Endothelial cell of umbilical vein (primary cell): ENCODE measurements around the gene PELI2. TPM values are rescaled to one million over a fixed set of nuclear protein-coding genes. Genes with fewer than 3 reads are reported as not detected.

ENCODE experiments used
- BruUV-seq: library from RNA; stranded (reverse); fragments of 400-500 nt; replicated peaks from 2 replicates; lab custom pipeline; 2021; lab: Mats Ljungman, UMichigan
- CTCF ChIA-PET: fragments of 300-600, 350-600 bp; sonication (Branson Sonifier 250); formaldehyde crosslinking; loops from one replicate; lab custom pipeline; 2021; ENCODE audit warnings: antibody characterized with exemption, inconsistent platforms; lab: Charles Lee
- POLR2A ChIA-PET: fragments of 300-600, 350-600 bp; sonication (Branson Sonifier 250); formaldehyde crosslinking; loops from one replicate; lab custom pipeline; 2021; ENCODE audit warnings: antibody characterized with exemption, inconsistent platforms; lab: Charles Lee
- DNase-seq: peaks from one replicate; pipeline ENCODE4 v3.0.0-alpha.2; 2011; ENCODE audit warnings: low read depth, low spot score
- FAIRE-seq: peaks from 2 replicates; lab custom pipeline; 2011; peaks lifted over from hg19 to GRCh38; lab: Jason Lieb, UNC
- H2AFZ ChIP-seq: 2 replicates; pipeline ENCODE4 v1.6.0; 2012; ENCODE audit warnings: low read depth, low read length, control low read depth, inconsistent platforms
- H3K27ac ChIP-seq: 2 replicates; pipeline ENCODE4 v1.5.1; 2011; ENCODE audit warnings: low read depth, mild to moderate bottlenecking, control low read depth, low read length, moderate library complexity; ENCODE audit not compliant: insufficient read depth
- H3K27me3 ChIP-seq, 2 experiments: 2 replicates each; pipeline versions ENCODE4 v1.6.0 to v1.6.1; 2011; ENCODE audit warnings: low read length in 2 of 2, mixed read lengths in 1 of 2; ENCODE audit not compliant: control insufficient read depth in 2 of 2, insufficient read depth in 2 of 2
- H3K36me3 ChIP-seq, 2 experiments: 2 replicates in 1 of 2; 3 replicates in 1 of 2; pipeline ENCODE4 v1.5.1; 2011; ENCODE audit warnings: low read length in 2 of 2, mild to moderate bottlenecking in 1 of 2, moderate library complexity in 1 of 2; ENCODE audit not compliant: control insufficient read depth in 2 of 2, insufficient read depth in 2 of 2; ENCODE audit errors: extremely low read depth in 1 of 2
- H3K4me1 ChIP-seq: 3 replicates; pipeline ENCODE4 v1.5.1; 2011; ENCODE audit warnings: mild to moderate bottlenecking, low read length; ENCODE audit not compliant: control insufficient read depth, insufficient read depth; ENCODE audit errors: extremely low read depth
- H3K4me2 ChIP-seq: 2 replicates; pipeline ENCODE4 v1.6.1; 2011; ENCODE audit warnings: low read length, control low read depth, mixed read lengths; ENCODE audit not compliant: insufficient read depth
- H3K4me3 ChIP-seq, 3 experiments: fragments of 200-600 bp in 1 of 3; sonication (generic), shearing (Covaris generic) in 1 of 3; replicated peaks in 1 of 3; 2 replicates each; pipeline ENCODE4 v1.5.1; 2011 to 2016; ENCODE audit warnings: control low read depth in 3 of 3, low read length in 3 of 3, mild to moderate bottlenecking in 2 of 3, inconsistent platforms in 1 of 3, low read depth in 1 of 3, moderate library complexity in 1 of 3; ENCODE audit not compliant: insufficient read depth in 1 of 3
- H3K79me2 ChIP-seq: 2 replicates; pipeline ENCODE4 v1.6.0; 2012; ENCODE audit warnings: low read length, inconsistent platforms; ENCODE audit not compliant: control insufficient read depth, insufficient read depth
- H3K9ac ChIP-seq: replicated peaks from 2 replicates; pipeline ENCODE3; 2011; ENCODE audit warnings: low read length, control low read depth; ENCODE audit not compliant: insufficient read depth; ENCODE audit errors: extremely low read depth
- H3K9me1 ChIP-seq: replicated peaks from 3 replicates; pipeline ENCODE4 v1.6.0; 2011; ENCODE audit warnings: mild to moderate bottlenecking, low read length; ENCODE audit not compliant: control insufficient read depth, insufficient read depth; ENCODE audit errors: extremely low read depth
- H3K9me3 ChIP-seq: replicated peaks from 2 replicates; pipeline ENCODE4 v1.5.1; 2012; ENCODE audit warnings: low read length, inconsistent platforms; ENCODE audit not compliant: control insufficient read depth, insufficient read depth
- H4K20me1 ChIP-seq: replicated peaks from 2 replicates; pipeline ENCODE3; 2011; ENCODE audit warnings: mild to moderate bottlenecking, low read length; ENCODE audit not compliant: control insufficient read depth, insufficient read depth; ENCODE audit errors: extremely low read depth
- FOS ChIP-seq: IDR thresholded peaks from 2 replicates; pipeline ENCODE4 v1.6.1; 2011; ENCODE audit warnings: mild to moderate bottlenecking, low read length, moderate library complexity, borderline replicate concordance; ENCODE audit not compliant: insufficient read depth
- GATA2 ChIP-seq: IDR thresholded peaks from 2 replicates; pipeline ENCODE4 v1.7.0; 2011; ENCODE audit warnings: low read depth, mild to moderate bottlenecking, moderate library complexity, mixed read lengths, low read length; ENCODE audit not compliant: insufficient read length, insufficient read depth
- JUN ChIP-seq: IDR thresholded peaks from 2 replicates; pipeline ENCODE4 v1.6.1; 2011; ENCODE audit warnings: borderline replicate concordance, low read depth; ENCODE audit not compliant: insufficient read length, insufficient read depth
- POLR2AphosphoS5 ChIP-seq: IDR thresholded peaks from 2 replicates; pipeline ENCODE4 v1.6.1; 2012; ENCODE audit warnings: low read depth, mild to moderate bottlenecking, control low read depth, low read length, moderate library complexity; ENCODE audit not compliant: insufficient read depth
- dilution Hi-C: fragments of 300-500 bp; cut with MboI; formaldehyde crosslinking; loops from one replicate; pipeline ENCODE4 v1.15.0; 2019; ENCODE audit warnings: low sequenced_read_pairs; ENCODE audit not compliant: extremely low pct_ligation_motif_present
- intact Hi-C: fragments of 100-400 bp; cut with micrococcal nuclease; formaldehyde crosslinking; loops from one replicate; pipeline ENCODE4 v1.10.0; 2022
- polyA plus RNA-seq, 4 experiments: library from polyadenylated mRNA; depleted of rRNA in 3 of 4; stranded (reverse) in 3 of 4; unstranded in 1 of 4; fragments of >200 nt; gene quantifications; 2 replicates each; pipeline versions ENCODE4 v1.2.1 to v1.2.3, GENCODE V29; 2011 to 2012; ENCODE audit warnings: missing spikeins in 1 of 4
- total RNA-seq: library from RNA; stranded (reverse); gene quantifications from 2 replicates; pipeline ENCODE4 v1.2.3, GENCODE V29; 2021
- TF ChIP-seq, protein P1 (sequence below), 2 donors: IDR thresholded peaks; 1 replicate in 1 of 2; 2 replicates in 1 of 2; pipeline ENCODE4 v1.5.1; 2011; ENCODE audit warnings: low read length in 2 of 2, mild to moderate bottlenecking in 2 of 2, moderate library complexity in 2 of 2, control low read depth in 1 of 2, inconsistent platforms in 1 of 2, low read depth in 1 of 2; ENCODE audit not compliant: insufficient read depth in 1 of 2; ENCODE audit errors: extremely low read depth in 1 of 2

PELI2 gene
- total and polyA plus RNA-seq, 2 donors (not counting 3 experiments of a cell fraction or from before 2014, with no cell fraction given) = 11.5 to 13.0 TPM

DNA sequence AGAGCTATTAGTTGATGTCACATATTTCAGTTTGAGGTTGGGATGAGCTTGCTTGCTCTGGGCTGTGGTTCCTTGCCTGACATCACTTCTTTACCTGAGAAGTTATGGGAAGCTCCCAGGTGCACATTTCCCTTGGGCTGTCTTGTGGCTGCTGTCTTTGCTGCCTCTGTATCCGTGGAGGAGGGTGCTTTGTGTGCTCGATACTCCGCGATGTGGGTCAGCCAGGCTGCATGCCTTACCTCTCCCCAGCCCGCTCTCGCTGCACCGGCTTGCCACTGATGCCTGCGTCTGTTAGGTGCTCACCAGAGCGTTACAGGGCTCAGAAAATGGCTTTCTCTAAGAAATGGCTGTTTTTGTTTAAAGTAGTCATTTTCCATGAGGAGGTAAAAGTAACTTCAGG is 19.6 kb downstream of the PELI2 start:
- FAIRE-seq = no peak
- intact Hi-C loops = no loop called here

DNA sequence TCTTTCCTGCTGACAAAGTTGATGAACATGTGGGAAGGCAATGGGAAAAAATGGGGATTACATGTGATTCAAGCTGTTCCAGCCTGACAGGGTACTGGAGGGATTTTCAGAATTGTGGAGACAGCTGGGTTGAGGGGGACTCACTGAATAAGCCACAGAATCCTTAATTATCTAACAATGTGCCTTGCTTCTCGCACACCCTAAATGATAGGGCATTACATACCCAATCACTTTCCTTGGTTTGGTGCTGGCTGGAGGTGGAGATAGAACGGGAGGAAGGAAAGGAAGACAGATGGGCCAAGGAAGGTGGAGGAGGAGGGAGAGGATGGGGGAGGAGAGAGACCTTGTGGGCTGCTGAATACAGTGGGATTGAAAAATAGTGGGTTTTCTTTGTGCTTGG is 20.7 kb downstream of the PELI2 start:
- H3K36me3 ChIP-seq = no peaks in the 10 kb centered on the region
- H3K27ac ChIP-seq = no peak overlapping the region
- H2AFZ ChIP-seq = no peak overlapping the region
- no peak for FAIRE-seq
- H3K79me2 ChIP-seq = peaks cover 6% of the 10 kb centered on the region
- DNase-seq = no peak
- no peak overlapping the region for H3K4me3 ChIP-seq
- no peaks in the 10 kb centered on the region for H3K9me3 ChIP-seq
- no TSS peak for BruUV-seq
- H3K9me1 ChIP-seq = no peaks in the 10 kb centered on the region
- no peaks in the 10 kb centered on the region for H3K4me1 ChIP-seq
- H3K4me2 ChIP-seq = no peak overlapping the region
- H3K9ac ChIP-seq = no peak overlapping the region
- TF ChIP-seq JUN (no peak), GATA2 (no peak), POLR2AphosphoS5 (no peak)
- peaks cover 4% of the 10 kb centered on the region for H4K20me1 ChIP-seq
- ChIA-PET CTCF (no interaction called here), POLR2A (no interaction called here)
- dilution Hi-C loops = no loop called here
- H3K27me3 ChIP-seq = no peaks in the 10 kb centered on the region
- intact Hi-C loops = no loop called here

More for the DNA sequence above, 19.6 kb downstream of the PELI2 start:
- Histone ChIP-seq H4K20me1 (peaks cover 4% of the 10 kb centered on the region), H3K27me3 (no peaks in the 10 kb centered on the region), H3K27ac (no peak overlapping the region), H3K4me1 (no peaks in the 10 kb centered on the region), H3K9ac (no peak overlapping the region), H3K9me3 (no peaks in the 10 kb centered on the region), H3K4me2 (no peak overlapping the region), H3K4me3 (no peak overlapping the region), H3K79me2 (peaks cover 6% of the 10 kb centered on the region), H3K9me1 (no peaks in the 10 kb centered on the region), H3K36me3 (no peaks in the 10 kb centered on the region), H2AFZ (no peak overlapping the region)
- CTCF ChIA-PET = interaction anchor here (1.6 kb wide), 1 partner anchor 406 kb away, joined by 3 read pairs; no protein-coding TSS in a partner anchor
- POLR2A ChIA-PET = no interaction called here
- TF ChIP-seq, protein P1, sequence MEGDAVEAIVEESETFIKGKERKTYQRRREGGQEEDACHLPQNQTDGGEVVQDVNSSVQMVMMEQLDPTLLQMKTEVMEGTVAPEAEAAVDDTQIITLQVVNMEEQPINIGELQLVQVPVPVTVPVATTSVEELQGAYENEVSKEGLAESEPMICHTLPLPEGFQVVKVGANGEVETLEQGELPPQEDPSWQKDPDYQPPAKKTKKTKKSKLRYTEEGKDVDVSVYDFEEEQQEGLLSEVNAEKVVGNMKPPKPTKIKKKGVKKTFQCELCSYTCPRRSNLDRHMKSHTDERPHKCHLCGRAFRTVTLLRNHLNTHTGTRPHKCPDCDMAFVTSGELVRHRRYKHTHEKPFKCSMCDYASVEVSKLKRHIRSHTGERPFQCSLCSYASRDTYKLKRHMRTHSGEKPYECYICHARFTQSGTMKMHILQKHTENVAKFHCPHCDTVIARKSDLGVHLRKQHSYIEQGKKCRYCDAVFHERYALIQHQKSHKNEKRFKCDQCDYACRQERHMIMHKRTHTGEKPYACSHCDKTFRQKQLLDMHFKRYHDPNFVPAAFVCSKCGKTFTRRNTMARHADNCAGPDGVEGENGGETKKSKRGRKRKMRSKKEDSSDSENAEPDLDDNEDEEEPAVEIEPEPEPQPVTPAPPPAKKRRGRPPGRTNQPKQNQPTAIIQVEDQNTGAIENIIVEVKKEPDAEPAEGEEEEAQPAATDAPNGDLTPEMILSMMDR (IDR thresholded peaks at IDR 0.05; ENCODE audit: extremely low read depth in 1 of 2, insufficient read depth in 1 of 2, low read depth in 1 of 2, low read length in 2 of 2) = no peak
- TF ChIP-seq JUN (no peak), POLR2AphosphoS5 (no peak), FOS (no peak)
- dilution Hi-C loops = no loop called here
- BruUV-seq = no TSS peak
- DNase-seq = no peak
